Endodermal cell (in vitro differentiated cells): Measurements from ENCODE around the gene PHGDH. TPM values are rescaled to one million over a fixed set of nuclear protein-coding genes. Genes with fewer than 3 reads are reported as not detected.

Source experiments
- DNase-seq: peaks from one replicate; pipeline ENCODE4 v3.0.0-alpha.2; 2017
- H3K27ac ChIP-seq: 2 replicates; pipeline ENCODE4 v1.5.1; 2013; ENCODE audit warnings: mild to moderate bottlenecking, low read depth, low read length, moderate library complexity
- H3K27me3 ChIP-seq: 2 replicates; pipeline ENCODE4 v1.6.1; 2013; ENCODE audit warnings: mild to moderate bottlenecking, low read length, moderate library complexity; ENCODE audit not compliant: insufficient read depth, control insufficient read depth, poor library complexity, severe bottlenecking
- H3K36me3 ChIP-seq: 2 replicates; pipeline ENCODE4 v1.7.0; 2013; ENCODE audit warnings: mild to moderate bottlenecking, low read length, moderate library complexity; ENCODE audit not compliant: control insufficient read depth, insufficient read depth
- H3K4me1 ChIP-seq: one replicate; pipeline ENCODE4 v1.7.0; 2013; ENCODE audit warnings: low read length; ENCODE audit not compliant: control insufficient read depth, insufficient read depth
- H3K4me3 ChIP-seq: 2 replicates; pipeline ENCODE4 v1.5.1; 2013; ENCODE audit warnings: mild to moderate bottlenecking, low read length, moderate library complexity
- H3K9ac ChIP-seq: 2 replicates; pipeline ENCODE4 v1.6.1; 2013; ENCODE audit warnings: mild to moderate bottlenecking, low read length, moderate library complexity; ENCODE audit not compliant: poor library complexity, severe bottlenecking; ENCODE audit errors: extremely low read depth
- H3K9me3 ChIP-seq: 2 replicates; pipeline ENCODE4 v1.6.1; 2013; ENCODE audit warnings: mild to moderate bottlenecking, low read length, moderate library complexity; ENCODE audit not compliant: control insufficient read depth
- H3K27ac Mint-ChIP-seq: 2 replicates; pipeline ENCODE4 v1.8.0; 2020; ENCODE audit warnings: mixed read lengths
- H3K27me3 Mint-ChIP-seq: 2 replicates; pipeline ENCODE4 v1.8.0; 2021; ENCODE audit warnings: mild to moderate bottlenecking, mixed read lengths; ENCODE audit not compliant: insufficient read depth
- H3K36me3 Mint-ChIP-seq: 2 replicates; pipeline ENCODE4 v1.8.0; 2020; ENCODE audit warnings: low read depth, mixed read lengths
- H3K4me1 Mint-ChIP-seq: 2 replicates; pipeline ENCODE4 v1.8.0; 2020; ENCODE audit warnings: mixed read lengths
- H3K4me3 Mint-ChIP-seq: 2 replicates; pipeline ENCODE4 v1.8.0; 2020; ENCODE audit warnings: mild to moderate bottlenecking, moderate library complexity, mixed read lengths
- H3K9me3 Mint-ChIP-seq: 2 replicates; pipeline ENCODE4 v1.8.0; 2020; ENCODE audit warnings: mild to moderate bottlenecking, mixed read lengths
- CTCF ChIP-seq: fragments of 200-600 bp; sonication (generic); conservative IDR thresholded peaks from 2 replicates; pipeline ENCODE4 v1.5.0; 2021; ENCODE audit warnings: antibody characterized with exemption, mild to moderate bottlenecking
- WGBS, 2 experiments: methylation state at CpG; one replicate each; pipeline versions ENCODE4 v1.1.5 to v1.1.7; 2013; ENCODE audit warnings: missing lambda C conversion rate in 2 of 2, mixed read lengths in 1 of 2; ENCODE audit not compliant: insufficient coverage in 1 of 2, insufficient read length in 1 of 2; 5-methylcytosine and 5-hydroxymethylcytosine counted together
- total RNA-seq, 2 donors: library from RNA; stranded (reverse); fragmentation: NEBNext Ultra II Directional in 1 of 2; extraction: Animal tissue kit (Norgen Biotek cat#: 25700) in 1 of 2; gene quantifications; 2 replicates in 1 of 2; 3 replicates in 1 of 2; pipeline ENCODE4 v1.2.1, GENCODE V29; 2021

Gene PHGDH
- total RNA-seq, 2 donors from 2014 or later: 156 to 176 TPM

GRCh38 chr1:119713039-119713748 is 1.5 kb downstream of the PHGDH start:
- Mint-ChIP-seq H3K9me3 (no peaks in the 10 kb centered on the region), H3K27ac (peak overlapping the region; percentile 91), H3K36me3 (peaks cover 3% of the 10 kb centered on the region), H3K27me3 (peaks cover 2% of the 10 kb centered on the region), H3K4me3 (peak overlapping the region; percentile 90), H3K4me1 (peaks cover 36% of the 10 kb centered on the region)
- Histone ChIP-seq H3K9ac (peak overlapping the region; percentile 94), H3K4me1 (peaks cover 12% of the 10 kb centered on the region), H3K9me3 (no peaks in the 10 kb centered on the region), H3K27ac (peak overlapping the region; percentile 96), H3K4me3 (peak overlapping the region; percentile 99), H3K36me3 (no peaks in the 10 kb centered on the region), H3K27me3 (no peaks in the 10 kb centered on the region)
- 9 to 13% methylated on average over 9 to 17 of the region's 17 CpGs for WGBS, 2 experiments
- TF ChIP-seq CTCF: no peak
- peak; percentile 70 for DNase-seq

GRCh38 chr1:119713749-119714456 is 2.2 kb downstream of the PHGDH start:
- no peak for TF ChIP-seq CTCF

GRCh38 chr1:119714583-119714982 is 2.8 kb downstream of the PHGDH start:
- Histone ChIP-seq H3K27me3 (no peaks in the 10 kb centered on the region), H3K36me3 (no peaks in the 10 kb centered on the region), H3K4me1 (peaks cover 12% of the 10 kb centered on the region), H3K9ac (no peak overlapping the region), H3K9me3 (no peaks in the 10 kb centered on the region), H3K27ac (no peak overlapping the region), H3K4me3 (peak overlapping the region; percentile 99)
- Mint-ChIP-seq H3K27me3 (peaks cover 2% of the 10 kb centered on the region), H3K27ac (peak overlapping the region; percentile 91), H3K4me1 (peaks cover 44% of the 10 kb centered on the region), H3K36me3 (peaks cover 3% of the 10 kb centered on the region), H3K4me3 (peak overlapping the region; percentile 90), H3K9me3 (no peaks in the 10 kb centered on the region)
- no peak for TF ChIP-seq CTCF
- 90 to 91% methylated on average over 4 to 8 of the region's 8 CpGs for WGBS, 2 experiments
- peak; percentile 48 for DNase-seq

More at GRCh38 chr1:119713749-119714456, 2.2 kb downstream of the PHGDH start:
- Mint-ChIP-seq H3K4me1 (peaks cover 42% of the 10 kb centered on the region), H3K9me3 (no peaks in the 10 kb centered on the region), H3K36me3 (peaks cover 3% of the 10 kb centered on the region), H3K27ac (peak overlapping the region; percentile 91), H3K4me3 (peak overlapping the region; percentile 90), H3K27me3 (peaks cover 2% of the 10 kb centered on the region)
- DNase-seq: peak; percentile 81
- Histone ChIP-seq H3K4me3 (peak overlapping the region; percentile 99), H3K4me1 (peaks cover 12% of the 10 kb centered on the region), H3K36me3 (no peaks in the 10 kb centered on the region), H3K9me3 (no peaks in the 10 kb centered on the region), H3K9ac (peak overlapping the region; percentile 94), H3K27ac (peak overlapping the region; percentile 96), H3K27me3 (no peaks in the 10 kb centered on the region)
- WGBS, 2 experiments: 66 to 69% methylated on average over 5 to 6 of the region's 6 CpGs
